HAP-1 (cell line): ENCODE results near the gene CCDC201.
"Not testable (repeated sequence)": the region's sequence is repeated elsewhere in the genome, so short reads cannot be mapped to it uniquely, and the experiment has no call there.

ENCODE experiments used
- DNase-seq, 2 experiments: peaks; one replicate each; pipeline ENCODE4 v3.0.0-alpha.2; 2016 to 2020; ENCODE audit warnings: low spot score in 2 of 2
- H3K27me3 ChIP-seq: fragments of 250-450 bp; sonication (Bioruptor Pico); 2 replicates; pipeline ENCODE4 v1.5.1; 2020; ENCODE audit warnings: low read depth, mild to moderate bottlenecking, moderate library complexity
- H3K36me3 ChIP-seq: fragments of 250-450 bp; sonication (Bioruptor Pico); replicated peaks from 2 replicates; pipeline ENCODE4 v1.5.1; 2020; ENCODE audit warnings: mild to moderate bottlenecking
- H3K4me1 ChIP-seq: fragments of 250-450 bp; sonication (Bioruptor Pico); 2 replicates; pipeline ENCODE4 v1.5.1; 2020; ENCODE audit warnings: mild to moderate bottlenecking
- H3K4me3 ChIP-seq: fragments of 250-450 bp; sonication (Bioruptor Pico); 2 replicates; pipeline ENCODE4 v1.5.1; 2020; ENCODE audit warnings: mild to moderate bottlenecking, moderate library complexity
- H3K9me3 ChIP-seq: fragments of 250-450 bp; sonication (Bioruptor Pico); 2 replicates; pipeline ENCODE4 v1.5.1; 2020; ENCODE audit warnings: mild to moderate bottlenecking, moderate library complexity
- in situ Hi-C: fragments of 300-500 bp; cut with MboI; formaldehyde crosslinking; loops from 3 replicates; pipeline ENCODE4 v1.14.3; 2020; ENCODE audit warnings: low sequenced_read_pairs, inconsistent platforms, mixed read lengths

The CCDC201 gene

GRCh38 chr7:45876519-45876918, 3.6 kb upstream of the CCDC201 start:
- in situ Hi-C loops = no loop called here
- DNase-seq = no peak
- H3K4me3 ChIP-seq = no peak overlapping the region
- H3K9me3 ChIP-seq = no peaks in the 10 kb centered on the region; the same call in 1 of the 2 replicates
- no peaks in the 10 kb centered on the region for H3K36me3 ChIP-seq
- H3K4me1 ChIP-seq = no peaks in the 10 kb centered on the region
- no peaks in the 10 kb centered on the region; the same call in 1 of the 2 replicates for H3K27me3 ChIP-seq

- Histone ChIP-seq H3K4me3 (no peak overlapping the region), H3K27me3 (no peaks in the 10 kb centered on the region; the same call in 1 of the 2 replicates), H3K36me3 (no peaks in the 10 kb centered on the region), H3K4me1 (no peaks in the 10 kb centered on the region), H3K9me3 (no peaks in the 10 kb centered on the region; the same call in 1 of the 2 replicates)
- no peak for DNase-seq
- in situ Hi-C loops = no loop called here
Observed at GRCh38 chr7:45874408-45875131, 1.7 kb upstream of the CCDC201 start.

GRCh38 chr7:45873355-45873754, 473 bp upstream of the CCDC201 start:
- Histone ChIP-seq H3K27me3 (no peaks in the 10 kb centered on the region; the same call in 1 of the 2 replicates), H3K4me1 (no peaks in the 10 kb centered on the region), H3K4me3 (no peak overlapping the region), H3K9me3 (no peaks in the 10 kb centered on the region), H3K36me3 (no peaks in the 10 kb centered on the region)
- in situ Hi-C loops = no loop called here
- no peak for DNase-seq

DNA sequence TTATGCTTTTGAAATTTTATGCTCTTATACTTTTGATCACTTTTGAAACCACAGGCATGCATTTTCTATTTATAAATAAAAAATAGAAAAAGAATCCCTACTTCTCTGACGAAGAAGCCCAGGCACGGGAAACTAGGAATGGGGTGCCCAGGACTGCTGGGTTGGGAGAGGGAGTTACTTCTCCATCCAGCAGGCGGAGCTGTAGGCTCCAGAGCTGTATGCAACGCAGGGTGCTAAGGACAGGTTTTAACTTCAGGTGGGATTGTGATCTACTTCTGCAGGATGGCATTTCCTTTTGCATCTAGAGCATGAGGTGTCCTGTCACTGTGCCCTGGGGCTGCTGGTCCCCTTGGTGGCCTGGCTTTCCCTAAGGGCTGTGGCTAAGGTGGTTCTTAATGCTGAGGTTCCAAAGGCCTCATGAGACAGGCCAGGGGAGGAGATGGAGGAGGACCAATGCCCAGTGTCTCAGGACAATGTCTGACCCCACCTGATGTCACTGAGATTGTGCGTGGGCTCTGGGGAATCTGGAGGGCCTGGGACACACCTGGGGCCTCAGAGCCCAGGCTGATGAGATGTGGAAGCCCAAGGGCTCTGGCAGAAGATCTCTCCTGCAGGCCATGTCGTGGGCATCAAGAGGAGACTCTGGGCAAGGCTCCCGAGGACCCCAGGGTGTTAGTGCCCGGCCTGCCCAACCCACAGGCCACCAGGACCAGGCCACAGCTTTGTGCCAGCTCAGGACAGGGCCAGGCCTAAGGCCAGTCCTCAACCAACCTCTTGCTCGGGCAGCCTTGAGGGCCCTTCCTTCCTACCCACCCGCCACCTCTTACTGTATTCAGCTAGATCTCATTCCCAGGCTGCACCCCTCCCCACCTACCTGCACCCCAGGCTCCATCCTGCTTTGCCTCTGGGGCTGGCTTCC, 507 bp downstream of the CCDC201 start:
- Histone ChIP-seq H3K9me3 (no peaks in the 10 kb centered on the region), H3K27me3 (no peaks in the 10 kb centered on the region; the same call in 1 of the 2 replicates), H3K4me3 (no peak overlapping the region), H3K36me3 (no peaks in the 10 kb centered on the region), H3K4me1 (no peaks in the 10 kb centered on the region)
- in situ Hi-C loops = no loop called here
- peak in 1 of 2 experiments; percentile 23 for DNase-seq

DNA sequence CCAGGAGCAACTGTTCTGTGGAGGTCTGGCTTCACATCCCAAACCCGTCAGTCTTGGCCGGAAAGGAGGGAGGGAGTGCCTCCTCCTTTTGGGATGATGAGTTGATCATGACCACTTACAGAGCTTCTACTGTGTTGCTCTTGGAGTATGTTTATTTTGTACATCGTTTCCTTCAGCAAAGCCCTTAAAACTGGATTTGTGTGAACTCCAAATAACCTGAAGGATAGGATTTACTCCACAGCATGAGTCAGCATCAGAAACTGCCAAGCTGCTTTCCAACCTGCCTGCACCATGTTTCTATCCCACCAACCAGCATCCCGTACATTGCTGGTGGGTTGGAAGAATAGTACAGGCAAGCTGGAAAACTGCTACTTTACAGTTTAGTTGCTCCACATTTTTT, 3.5 kb downstream of the CCDC201 start:
- Histone ChIP-seq H3K36me3 (no peaks in the 10 kb centered on the region), H3K4me3 (no peak overlapping the region), H3K27me3 (no peaks in the 10 kb centered on the region; the same call in 1 of the 2 replicates), H3K4me1 (no peaks in the 10 kb centered on the region), H3K9me3 (no peaks in the 10 kb centered on the region)
- no peak for DNase-seq
- in situ Hi-C loops = no loop called here

DNA sequence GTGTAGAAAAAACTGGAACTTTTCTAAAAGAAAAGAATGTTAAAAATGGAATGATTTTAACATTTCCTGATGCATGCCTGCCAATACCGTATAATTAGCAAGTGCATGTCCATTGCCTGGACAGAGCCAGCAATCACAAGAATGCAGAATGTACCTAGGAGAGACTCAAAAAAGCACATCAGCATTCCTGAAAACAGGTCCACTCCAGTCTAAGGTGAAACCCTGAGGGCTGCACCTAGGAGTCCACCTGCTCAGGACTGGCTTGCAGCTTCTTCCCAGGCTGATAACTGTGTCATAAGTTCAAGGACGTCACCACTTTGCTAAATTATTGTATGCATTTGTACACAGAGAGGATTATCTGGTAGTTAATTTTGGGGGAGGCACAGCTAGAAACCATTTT, 5.4 kb downstream of the CCDC201 start:
- Histone ChIP-seq H3K27me3 (no peaks in the 10 kb centered on the region; the same call in 1 of the 2 replicates), H3K4me3 (no peak overlapping the region), H3K4me1 (no peaks in the 10 kb centered on the region), H3K36me3 (no peaks in the 10 kb centered on the region), H3K9me3 (no peaks in the 10 kb centered on the region)
- no peak for DNase-seq
- in situ Hi-C loops = no loop called here

DNA sequence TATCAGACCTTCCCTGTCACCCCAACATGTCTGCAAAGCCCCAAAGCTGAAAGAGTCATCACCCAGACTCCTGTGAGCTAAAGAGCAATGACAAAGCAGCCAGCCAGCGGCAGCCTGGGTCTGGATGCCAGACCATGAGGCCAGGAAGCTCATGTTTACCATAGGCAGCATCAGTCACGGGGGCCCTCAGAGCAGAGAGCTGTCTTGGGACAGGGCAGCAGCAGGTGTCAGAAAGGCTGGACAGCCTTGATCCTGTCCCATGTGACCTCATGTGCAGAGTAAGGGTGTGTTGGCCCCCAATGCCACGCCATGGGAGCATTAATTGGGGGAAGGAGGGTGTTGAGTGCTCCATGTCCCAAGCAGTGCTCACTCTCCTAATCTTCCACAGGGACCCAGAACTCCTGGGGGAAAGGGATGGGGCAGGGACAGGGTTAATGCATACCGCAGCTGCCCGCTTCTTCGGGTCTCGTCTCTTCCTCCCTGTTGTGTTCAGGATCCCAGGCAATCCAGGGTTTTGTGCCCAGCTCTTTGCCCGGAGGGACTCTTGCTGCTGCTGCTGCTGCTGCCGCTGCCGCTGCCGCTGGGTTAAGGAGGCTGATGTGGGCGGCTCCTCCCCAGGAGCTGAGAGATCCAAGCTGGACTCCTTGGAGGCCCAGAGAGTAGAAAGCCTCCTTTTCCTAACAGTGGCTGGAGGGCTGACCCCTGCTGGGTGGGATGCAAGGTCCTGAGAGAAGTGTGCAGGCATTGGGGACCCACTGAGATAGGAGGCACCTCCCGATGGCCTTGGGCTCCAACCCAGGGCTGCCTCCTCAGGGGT, 7.1 kb downstream of the CCDC201 start:
- H3K4me3 ChIP-seq = no peak overlapping the region
- H3K4me1 ChIP-seq = no peaks in the 10 kb centered on the region
- H3K36me3 ChIP-seq = no peaks in the 10 kb centered on the region
- in situ Hi-C loops = no loop called here
- DNase-seq = no peak
- H3K27me3 ChIP-seq = no peaks in the 10 kb centered on the region
- no peaks in the 10 kb centered on the region for H3K9me3 ChIP-seq

DNA sequence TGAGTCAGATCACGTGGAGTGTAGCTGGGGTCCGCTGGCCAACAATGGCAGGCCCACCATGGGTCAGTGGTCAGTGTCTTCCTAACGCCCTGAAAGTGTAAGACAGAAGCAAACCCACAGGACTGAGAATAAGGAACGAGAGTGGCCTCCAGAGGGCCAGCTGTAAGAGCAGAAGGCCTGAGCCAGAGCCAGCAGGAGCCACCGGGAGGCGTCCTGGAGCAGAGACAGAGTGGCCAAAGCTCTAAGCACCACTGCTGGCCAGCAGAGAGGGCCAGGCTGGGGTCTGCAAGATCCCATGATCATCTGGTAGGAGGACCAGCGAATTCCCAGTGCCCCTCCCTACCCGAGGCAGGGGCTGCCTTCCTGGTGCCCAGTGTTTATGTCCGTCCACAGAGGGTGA, 9.2 kb downstream of the CCDC201 start:
- no peaks in the 10 kb centered on the region for H3K9me3 ChIP-seq
- in situ Hi-C loops = no loop called here

GRCh38 chr7:45856888-45857287, 16.0 kb downstream of the CCDC201 start:
- not testable (repeated sequence) for DNase-seq, H3K36me3 ChIP-seq, H3K9me3 ChIP-seq, H3K4me3 ChIP-seq, H3K4me1 ChIP-seq, H3K27me3 ChIP-seq
- in situ Hi-C loops = loop anchor here (10.0 kb wide), 1 partner anchor 702 kb away; the partner anchor contains the start of gene RAMP3

More for the DNA sequence above, 9.2 kb downstream of the CCDC201 start:
- DNase-seq = no peak
- Histone ChIP-seq H3K4me3 (no peak overlapping the region), H3K4me1 (no peaks in the 10 kb centered on the region), H3K27me3 (no peaks in the 10 kb centered on the region), H3K36me3 (no peaks in the 10 kb centered on the region)

DNA sequence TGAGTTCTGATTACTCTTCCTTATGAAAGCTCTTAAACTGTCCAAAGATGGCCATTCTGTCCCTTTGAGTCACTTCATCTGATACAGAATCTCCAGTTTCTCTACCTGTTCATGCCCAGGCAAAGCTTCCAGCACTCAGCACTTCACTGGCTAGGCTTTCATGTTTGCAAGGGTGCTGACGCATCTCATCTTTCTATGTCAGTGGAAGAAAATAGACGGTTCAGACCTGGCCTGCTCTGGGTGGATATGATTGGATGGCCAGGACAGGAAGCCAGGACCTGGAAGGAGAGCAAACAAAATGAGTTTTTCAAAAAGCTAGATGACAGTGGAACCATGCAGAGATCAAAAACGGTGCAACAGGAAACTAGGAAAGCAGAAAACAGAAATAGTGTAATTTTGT, 17.2 kb downstream of the CCDC201 start:
- in situ Hi-C loops = loop anchor here (10.0 kb wide), 1 partner anchor 701 kb away; the partner anchor contains the start of gene RAMP3
- not testable (repeated sequence) for H3K27me3 ChIP-seq, H3K4me1 ChIP-seq

GRCh38 chr7:45853491-45853890, 19.4 kb downstream of the CCDC201 start:
- in situ Hi-C loops = loop anchor here (10.0 kb wide), 1 partner anchor 699 kb away; the partner anchor contains the start of gene RAMP3
- H3K4me3 ChIP-seq, H3K27me3 ChIP-seq, H3K4me1 ChIP-seq, H3K36me3 ChIP-seq, DNase-seq, H3K9me3 ChIP-seq: not testable (repeated sequence)

More for the DNA sequence above, 17.2 kb downstream of the CCDC201 start:
- DNase-seq, H3K36me3 ChIP-seq, H3K4me3 ChIP-seq, H3K9me3 ChIP-seq: not testable (repeated sequence)

- not testable (repeated sequence) for H3K4me1 ChIP-seq, H3K27me3 ChIP-seq, H3K36me3 ChIP-seq, H3K9me3 ChIP-seq, DNase-seq, H3K4me3 ChIP-seq
- in situ Hi-C loops = loop anchor here (10.0 kb wide), 1 partner anchor 698 kb away; the partner anchor contains the start of gene RAMP3
Observed at GRCh38 chr7:45852984-45853383, 19.9 kb downstream of the CCDC201 start.

DNA sequence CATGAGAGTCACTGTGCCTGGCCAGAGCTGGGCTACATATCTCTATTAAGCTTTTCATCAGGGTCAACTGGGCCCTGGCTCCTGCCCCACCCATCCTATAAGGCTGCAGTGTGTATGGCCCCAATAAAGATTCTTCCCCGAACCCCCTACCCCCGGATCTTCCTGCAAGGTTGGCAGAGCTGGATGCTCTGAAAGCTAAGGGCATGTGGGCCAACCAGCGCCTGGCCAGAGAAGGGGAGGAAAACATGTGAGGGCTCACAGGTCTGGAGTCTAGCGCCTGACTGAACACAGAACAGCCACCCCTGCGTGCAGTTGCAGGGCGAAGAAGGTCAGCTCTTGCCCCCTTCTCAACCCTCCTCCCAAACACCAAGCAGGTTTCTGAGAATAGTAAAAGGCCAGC, 24.1 kb downstream of the CCDC201 start:
- H3K36me3 ChIP-seq, H3K4me3 ChIP-seq, in situ Hi-C loops, DNase-seq, H3K27me3 ChIP-seq, H3K4me1 ChIP-seq, H3K9me3 ChIP-seq: not testable (repeated sequence)
